SIG-M5 (cell line): ENCODE results near the gene RUNDC3A.
"Not testable (repeated sequence)": the region's sequence is repeated elsewhere in the genome, so short reads cannot be mapped to it uniquely, and the experiment has no call there.

Source experiments
- DNase-seq: peaks from one replicate; lab custom pipeline; 2025; lab: John Stamatoyannopoulos, UW

Gene RUNDC3A

DNA sequence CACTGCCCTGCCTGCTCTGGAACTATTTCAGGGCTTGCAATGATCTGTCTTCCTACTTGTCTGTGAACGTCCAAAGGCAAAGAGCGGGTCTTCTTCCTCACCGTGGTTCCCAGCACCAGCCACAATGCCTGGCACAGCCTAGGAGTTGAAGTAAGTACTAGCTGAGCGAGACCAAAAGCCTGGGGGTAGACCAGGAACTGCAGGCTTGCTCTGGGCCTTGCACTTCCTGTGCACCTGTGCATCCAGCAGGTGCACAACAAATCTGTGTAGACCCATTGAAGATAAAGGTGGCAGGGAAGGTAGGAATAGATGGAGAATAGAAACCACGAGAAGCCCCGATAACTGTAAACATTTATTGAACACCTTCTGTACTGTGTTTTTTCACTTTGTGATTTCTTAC, 50.6 kb downstream of the RUNDC3A start:
- no peak for DNase-seq

DNA sequence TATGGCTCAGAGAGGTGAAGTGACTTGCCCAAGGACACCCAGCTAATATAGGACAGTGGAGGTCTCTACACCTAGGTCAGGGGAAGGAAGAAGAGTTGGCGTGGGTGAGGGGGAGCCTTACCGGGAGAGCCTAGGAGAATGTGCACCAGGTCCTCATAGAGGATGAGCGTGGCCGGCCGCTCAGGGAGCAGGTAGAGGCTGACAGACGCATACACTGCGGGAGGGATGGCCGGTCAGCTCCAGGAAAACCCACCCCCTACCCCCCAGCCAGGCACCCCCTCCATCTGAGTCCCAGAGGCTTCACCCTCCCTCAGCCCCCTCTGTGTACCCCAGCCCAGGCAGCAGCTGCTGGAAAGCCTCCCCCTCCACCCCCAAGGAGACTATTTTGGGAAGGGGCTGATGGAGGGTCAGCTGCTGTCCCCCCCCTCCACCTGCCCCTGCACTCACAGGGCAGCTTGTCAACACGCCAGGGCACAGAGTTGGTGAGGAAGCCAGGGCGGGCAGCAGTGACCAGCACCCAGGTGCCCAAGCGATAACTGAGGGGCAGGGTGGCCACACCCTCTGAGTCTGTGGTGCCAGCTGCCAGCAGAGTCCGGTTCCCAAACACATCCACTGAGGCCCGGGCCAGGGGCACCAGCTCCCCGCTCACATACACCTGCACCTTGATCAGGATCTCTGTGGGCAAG, 51.2 kb downstream of the RUNDC3A start:
- no peak for DNase-seq

DNA sequence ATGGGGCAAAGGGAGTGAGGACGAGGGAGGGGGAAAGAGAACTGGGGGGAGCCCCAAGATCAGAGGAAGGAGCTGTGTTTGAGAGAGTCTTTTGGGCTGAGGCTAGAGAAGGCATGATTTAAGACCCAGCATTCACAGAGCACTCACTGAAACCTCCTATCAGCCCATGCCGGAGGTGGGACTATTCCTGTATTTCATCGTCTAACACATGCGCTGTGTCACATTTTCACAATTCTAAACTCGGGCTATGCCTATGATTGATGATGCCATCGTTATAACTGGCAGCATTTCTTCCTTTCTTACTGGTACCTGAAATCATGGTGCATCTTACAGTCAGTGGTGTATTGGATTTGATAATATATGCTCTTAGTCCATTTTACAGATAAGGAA, 51.7 kb downstream of the RUNDC3A start:
- DNase-seq, result no peak

DNA sequence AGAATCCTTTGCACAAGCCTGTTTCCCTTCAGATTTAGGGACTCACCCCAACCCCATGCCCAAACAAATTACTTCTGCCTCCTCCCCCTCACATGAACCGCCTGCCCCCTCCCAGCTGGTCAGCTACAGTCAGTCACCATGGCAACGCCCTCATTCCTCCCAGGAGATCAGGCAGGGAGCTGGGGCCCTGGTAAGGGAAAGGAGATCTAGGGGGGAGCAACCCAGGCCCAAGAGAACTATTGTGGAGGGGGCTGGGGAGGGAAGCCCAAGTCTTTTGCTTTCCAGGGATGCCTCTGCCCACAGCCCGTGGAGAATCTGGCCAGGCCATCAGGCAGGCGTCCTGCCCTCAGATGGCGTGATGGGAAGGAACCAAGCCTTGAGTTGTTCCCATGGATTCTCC, 52.4 kb downstream of the RUNDC3A start:
- DNase-seq, result no peak

DNA sequence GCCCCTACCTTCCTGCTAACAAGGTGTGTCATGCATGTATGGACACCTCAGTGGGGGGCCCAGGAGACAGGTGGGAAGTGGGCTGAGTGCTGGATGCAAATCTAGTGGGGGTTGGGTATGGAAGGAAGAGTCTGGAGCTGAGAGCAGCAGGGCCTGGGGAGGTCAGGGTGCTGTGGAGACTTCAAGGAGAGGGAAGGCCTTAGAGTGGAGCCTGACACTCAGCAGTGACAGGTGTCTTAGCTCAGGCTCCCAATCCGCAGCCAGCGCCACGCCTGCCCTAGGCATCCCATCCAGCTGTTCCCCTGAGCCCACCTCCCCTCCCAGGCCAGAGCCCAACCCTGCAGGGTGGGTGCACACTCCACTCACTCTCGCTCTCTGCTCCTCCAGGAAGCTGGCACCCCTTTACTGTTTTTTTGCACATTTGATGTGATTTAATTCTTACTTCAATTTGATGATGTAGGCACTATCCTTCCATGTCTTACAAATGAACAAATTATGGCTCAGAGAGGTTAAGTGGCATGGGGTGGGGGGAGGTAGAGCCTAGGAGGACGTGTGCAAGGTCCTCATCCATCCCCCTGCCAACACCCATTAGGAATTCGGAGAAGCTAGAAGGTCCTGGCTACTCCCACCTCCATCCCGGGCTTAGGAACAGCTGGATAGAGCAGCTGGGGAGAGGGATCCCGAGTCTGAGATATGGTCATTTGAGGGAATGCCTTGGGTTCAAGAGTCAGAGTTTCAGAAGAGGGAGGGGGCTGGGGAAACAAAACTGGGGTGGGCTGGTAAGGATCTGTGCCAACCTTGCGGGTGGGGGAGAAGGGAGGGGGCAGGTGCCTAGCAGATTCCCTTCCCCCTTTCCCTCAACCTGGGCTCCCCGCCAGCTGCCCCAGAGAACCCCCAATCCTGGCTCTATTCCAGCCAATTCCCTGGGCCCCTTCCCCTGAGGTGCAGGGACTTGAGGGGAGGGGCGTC, 53.2 kb downstream of the RUNDC3A start:
- no peak for DNase-seq

DNA sequence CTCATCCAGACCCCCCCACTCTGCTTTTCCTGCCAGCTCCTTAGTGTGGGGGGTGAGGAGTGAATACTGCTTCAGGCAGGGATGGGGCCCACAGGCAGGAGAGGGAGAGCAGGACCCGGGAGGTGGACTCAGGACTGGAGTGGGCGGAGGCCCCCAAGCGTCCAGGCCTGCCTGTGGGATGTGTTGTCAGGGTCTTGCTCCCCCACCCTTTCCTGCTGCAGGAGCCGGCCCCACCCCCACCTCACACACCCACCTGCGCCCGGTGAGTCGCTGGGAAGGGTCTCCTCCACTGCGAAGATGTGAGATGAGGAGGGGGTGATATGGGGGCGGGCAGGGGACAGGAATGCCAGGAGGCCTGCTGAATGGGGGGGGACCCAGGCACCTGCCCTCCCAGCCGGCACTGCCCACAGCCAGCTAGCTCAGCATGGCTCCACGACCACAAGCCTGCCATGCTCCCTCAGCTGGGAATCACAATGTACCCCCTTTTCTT, 54.1 kb downstream of the RUNDC3A start:
- no peak for DNase-seq

DNA sequence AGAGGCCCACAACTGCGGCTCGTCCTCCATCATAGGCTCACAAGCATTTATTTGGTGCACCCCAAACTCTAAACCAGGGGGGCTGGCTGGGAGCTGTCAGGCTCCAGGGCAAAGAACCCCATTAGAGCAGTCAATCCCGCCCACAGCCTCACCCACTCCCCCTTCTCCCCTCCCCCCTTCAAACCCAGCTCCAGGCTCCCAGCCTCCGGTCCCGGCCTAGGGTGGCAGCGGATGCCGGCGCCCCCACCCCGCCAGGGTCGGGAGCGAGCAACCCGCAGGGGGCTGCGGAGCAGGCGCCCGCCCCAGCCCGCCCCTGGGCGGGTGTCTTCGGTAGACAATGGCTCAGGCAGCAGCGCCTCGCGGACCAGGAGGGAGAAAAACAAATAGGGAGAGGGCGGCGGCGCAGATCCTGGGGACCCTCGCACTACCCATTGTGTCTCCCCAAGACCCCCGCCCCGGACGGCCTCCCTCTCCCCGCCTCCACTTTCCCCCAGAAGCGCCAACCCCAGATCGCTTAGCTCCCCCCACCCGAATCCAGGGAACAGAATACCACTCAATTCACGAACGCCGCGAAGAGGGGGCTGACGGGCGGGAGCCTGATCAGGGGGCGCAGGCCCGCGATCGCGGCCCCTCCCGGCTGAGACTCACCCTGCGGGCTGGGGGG, 54.7 kb downstream of the RUNDC3A start:
- DNase-seq, result no peak

DNA sequence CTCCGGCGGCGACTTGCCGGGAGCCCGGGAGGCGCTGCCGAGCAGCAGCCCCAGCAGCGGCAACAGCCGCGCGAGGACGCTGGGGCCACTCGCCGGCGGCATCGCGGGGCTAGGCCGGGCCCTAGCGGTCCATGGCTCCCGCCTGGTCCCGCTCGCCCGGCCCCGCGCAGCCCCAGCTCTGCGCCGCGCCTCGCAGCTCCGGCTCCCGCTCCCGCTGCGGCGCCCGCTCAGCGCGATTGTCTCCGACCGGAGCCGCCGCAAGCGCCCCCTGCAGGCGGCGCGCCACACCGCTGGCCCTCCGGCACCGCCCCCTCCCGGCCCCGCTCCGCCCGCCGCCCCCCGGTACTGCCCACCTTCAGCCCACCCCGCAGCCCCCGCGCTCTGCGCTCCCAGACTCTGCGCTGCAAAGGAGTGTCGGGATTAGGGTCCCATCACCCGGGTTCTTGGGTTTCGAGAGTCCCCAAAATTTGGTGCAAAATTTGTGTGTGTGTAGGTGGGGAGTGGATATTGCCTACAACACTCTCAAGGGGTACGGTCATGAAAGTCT, 55.3 kb downstream of the RUNDC3A start, which contains the start of gene FAM171A2:
Gene FAM171A2 (minus strand): TSS at position 241 of the 547 bp plus-strand sequence. CDS start 139 bp downstream, at position 102.
- DNase-seq, result no peak

DNA sequence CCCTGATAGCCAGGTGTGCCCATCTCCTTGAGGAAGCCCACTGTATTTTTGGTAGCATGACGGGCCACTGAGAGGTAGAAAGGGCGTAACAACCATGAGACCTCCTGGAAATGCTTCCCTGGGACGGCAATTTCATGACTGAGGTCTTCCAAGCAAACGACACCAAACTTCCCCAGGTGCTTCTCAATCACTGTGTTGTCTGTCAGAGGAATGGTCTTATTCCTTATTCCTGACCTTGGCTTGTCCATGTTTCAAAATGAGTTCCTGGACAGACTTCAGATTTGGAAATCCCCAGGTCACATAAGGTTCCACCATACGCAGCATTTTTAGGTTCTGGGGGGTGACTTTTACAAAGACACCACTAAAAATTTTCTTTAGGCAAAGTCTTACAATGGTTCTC, 56.6 kb downstream of the RUNDC3A start:
- DNase-seq, result not testable (repeated sequence)

DNA sequence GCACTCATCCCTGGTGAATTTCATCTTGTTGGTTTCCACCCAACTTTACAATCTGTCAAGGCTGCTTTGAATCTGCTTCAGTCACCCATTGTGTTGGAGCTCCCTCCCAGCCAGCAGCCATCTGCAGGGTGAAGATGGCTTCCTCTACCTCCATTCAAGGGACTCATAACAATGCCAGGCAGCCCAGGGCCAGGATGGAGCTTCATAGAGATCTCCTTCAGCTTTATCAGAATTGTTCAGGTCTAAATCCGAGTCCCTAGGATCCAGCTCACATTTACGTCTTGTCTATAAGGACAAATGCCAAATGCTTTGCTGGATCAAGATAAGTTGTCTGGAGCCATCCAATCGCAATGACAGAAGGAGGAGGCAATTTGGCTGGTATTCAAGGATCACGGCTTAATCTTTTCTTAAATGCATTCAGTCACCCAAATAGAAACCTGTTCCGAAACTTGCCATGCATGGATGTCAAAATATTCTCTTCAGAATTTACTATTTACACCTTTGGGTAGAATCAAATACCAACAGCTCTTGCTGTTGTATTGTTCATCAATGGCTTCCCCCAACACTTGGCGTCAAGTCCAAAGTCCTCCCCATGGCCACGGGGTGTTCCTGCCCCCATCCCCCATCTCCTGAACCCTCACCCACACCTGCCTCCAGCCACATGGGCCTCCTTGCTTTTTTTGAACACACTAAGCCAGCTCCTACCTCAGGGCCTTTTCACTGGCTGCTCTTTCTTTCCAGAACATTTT, 59.0 kb downstream of the RUNDC3A start:
- no peak for DNase-seq
